A549 (cell line): ENCODE data around the gene POU3F3. TPM values are rescaled to one million over a fixed set of nuclear protein-coding genes. Genes with fewer than 3 reads are reported as not detected.

Source experiments
- ATAC-seq, 2 experiments: fragments of 200-7000 bp in 1 of 2; fragments of >200 bp in 1 of 2; cut with Nextera tagmentation in 1 of 2; cut with Tn5 transposase in 1 of 2; 3 replicates each; pipeline versions ENCODE4 v1.8.0 to v1.9.1; 2018 to 2020; ENCODE audit warnings: mild to moderate bottlenecking in 1 of 2, moderate library complexity in 1 of 2
- CTCF ChIA-PET: fragments of 300-600 bp; sonication (Branson Sonifier 250); formaldehyde crosslinking; extraction: SDS; loops from one replicate; lab custom pipeline; 2021; ENCODE audit warnings: antibody characterized with exemption, inconsistent platforms; lab: Yijun Ruan, JAX
- POLR2A ChIA-PET: fragments of 350-600 bp; formaldehyde crosslinking; extraction: SDS; loops from one replicate; lab custom pipeline; 2021; ENCODE audit warnings: antibody characterized with exemption, inconsistent platforms; lab: Yijun Ruan, JAX
- DNase-seq, 2 experiments: peaks; one replicate each; pipeline versions ENCODE4 v3.0.0 to v3.0.0-alpha.2; 2011 to 2016; ENCODE audit warnings: low read depth in 1 of 2, low spot score in 1 of 2
- FAIRE-seq: peaks from 2 replicates; lab custom pipeline; 2011; peaks lifted over from hg19 to GRCh38; lab: Jason Lieb, UNC
- H3K27ac ChIP-seq, 2 experiments: fragments of >200 bp; sonication (Bioruptor Twin); formaldehyde crosslinking; 3 replicates each; pipeline ENCODE4 v1.5.1; 2016 to 2017
- H3K4me1 ChIP-seq: fragments of >200 bp; sonication (Bioruptor Twin); formaldehyde crosslinking; 3 replicates; pipeline ENCODE4 v1.6.1; 2016
- H3K4me2 ChIP-seq: fragments of >200 bp; sonication (Bioruptor Twin); formaldehyde crosslinking; 3 replicates; pipeline ENCODE4 v1.6.1; 2016
- H3K4me3 ChIP-seq: fragments of >200 bp; sonication (Bioruptor Twin); formaldehyde crosslinking; 3 replicates; pipeline ENCODE4 v1.5.1; 2016
- H3K9me3 ChIP-seq: fragments of >200 bp; sonication (Bioruptor Twin); formaldehyde crosslinking; 3 replicates; pipeline ENCODE4 v1.6.1; 2016
- CBX2 ChIP-seq: fragments of 200-600 bp; sonication (generic); IDR thresholded peaks from 2 replicates; pipeline ENCODE4 v1.6.1; 2016; ENCODE audit warnings: low read depth, mild to moderate bottlenecking, borderline replicate concordance
- CBX8 ChIP-seq: fragments of 200-600 bp; sonication (generic); IDR thresholded peaks from 2 replicates; pipeline ENCODE4 v1.6.1; 2016
- CHD4 ChIP-seq: fragments of 200-600 bp; sonication (generic); IDR thresholded peaks from 2 replicates; pipeline ENCODE4 v1.6.1; 2016; ENCODE audit warnings: antibody characterized with exemption, mild to moderate bottlenecking, borderline replicate concordance
- EHMT2 ChIP-seq: fragments of 200-600 bp; sonication (generic); IDR thresholded peaks from 2 replicates; pipeline ENCODE4 v1.6.1; 2016; ENCODE audit warnings: antibody characterized with exemption, low read depth, mild to moderate bottlenecking, moderate library complexity
- FOSB ChIP-seq: fragments of 250-450 bp; sonication (Bioruptor Pico); IDR thresholded peaks from 2 replicates; pipeline ENCODE4 v1.5.0; 2020; ENCODE audit warnings: mild to moderate bottlenecking, moderate library complexity
- FOSL2 ChIP-seq, 2 experiments: fragments of 450-650 bp in 1 of 2; fragments of >200 bp in 1 of 2; sonication (Bioruptor Twin) in 1 of 2; formaldehyde crosslinking; IDR thresholded peaks; 2 replicates each; pipeline versions ENCODE4 v1.5.0 to v1.6.1; 2016 to 2020; ENCODE audit warnings: mild to moderate bottlenecking in 1 of 2, moderate library complexity in 1 of 2
- HDAC2 ChIP-seq: fragments of 200-600 bp; sonication (generic); IDR thresholded peaks from 2 replicates; pipeline ENCODE4 v1.6.1; 2016
- JUN ChIP-seq, 2 experiments: fragments of >200 bp; sonication (Bioruptor Twin); formaldehyde crosslinking; IDR thresholded peaks; 2 replicates in 1 of 2; 3 replicates in 1 of 2; pipeline ENCODE4 v1.6.1; 2016 to 2017
- MAFK ChIP-seq: fragments of 450-650 bp; IDR thresholded peaks from 2 replicates; pipeline ENCODE4 v1.6.1; 2014; ENCODE audit not compliant: partially characterized antibody
- MYC ChIP-seq: IDR thresholded peaks from 2 replicates; pipeline ENCODE4 v1.6.1; 2012; ENCODE audit warnings: mild to moderate bottlenecking, inconsistent platforms, low read length, improper control_type of control experiment, borderline replicate concordance
- NFE2L2 ChIP-seq: fragments of 150-350 bp; conservative IDR thresholded peaks from 2 replicates; pipeline ENCODE4 v1.6.1; 2014; ENCODE audit warnings: low read length
- POLR2A ChIP-seq: IDR thresholded peaks from 2 replicates; pipeline ENCODE4 v1.6.1; 2012; ENCODE audit warnings: mild to moderate bottlenecking, low read length
- RAD21 ChIP-seq, 2 experiments: fragments of >200 bp in 1 of 2; sonication (Bioruptor Twin) in 1 of 2; formaldehyde crosslinking in 1 of 2; IDR thresholded peaks in 1 of 2; conservative IDR thresholded peaks in 1 of 2; 2 replicates in 1 of 2; 3 replicates in 1 of 2; pipeline ENCODE4 v1.6.1; 2012 to 2018; ENCODE audit warnings: inconsistent platforms in 1 of 2
- RARB ChIP-seq: fragments of 250-450 bp; sonication (Bioruptor Pico); IDR thresholded peaks from 2 replicates; pipeline ENCODE4 v1.8.0; 2021; ENCODE audit warnings: mild to moderate bottlenecking, moderate library complexity
- ZC3H11A ChIP-seq: fragments of 450-650 bp; IDR thresholded peaks from 2 replicates; pipeline ENCODE4 v1.6.1; 2014; ENCODE audit warnings: antibody characterized with exemption, mild to moderate bottlenecking
- ZNF302 ChIP-seq: fragments of 250-450 bp; sonication (Bioruptor Pico); IDR thresholded peaks from 2 replicates; pipeline ENCODE4 v1.9.0; 2021; ENCODE audit warnings: inconsistent platforms, mild to moderate bottlenecking, moderate library complexity
- ZSCAN20 ChIP-seq: fragments of 250-450 bp; sonication (Bioruptor Pico); IDR thresholded peaks from 2 replicates; pipeline ENCODE4 v1.8.0; 2022; ENCODE audit warnings: mild to moderate bottlenecking, moderate library complexity
- WGBS: methylation state at CpG from one replicate; pipeline ENCODE4 v1.1.6; 2017; ENCODE audit errors: missing lambda C conversion rate; 5-methylcytosine and 5-hydroxymethylcytosine counted together
- polyA plus RNA-seq, 4 experiments: library from polyadenylated mRNA; depleted of rRNA in 3 of 4; stranded (reverse); fragments of >200 nt; fragmentation: RNase III in 1 of 4; extraction: RNeasy Plus Mini Kit Qiagen cat#74134 plus additional on column Dnase treatment in 1 of 4; gene quantifications; 2 replicates in 3 of 4; 3 replicates in 1 of 4; pipeline ENCODE4 v1.2.3, GENCODE V29; 2011 to 2017
- TF ChIP-seq, protein P1 (sequence below): IDR thresholded peaks from 2 replicates; pipeline ENCODE4 v1.6.1; 2012
- TF ChIP-seq, protein P2 (sequence below): fragments of 250-450 bp; sonication (Bioruptor Pico); IDR thresholded peaks from 2 replicates; pipeline ENCODE4 v1.5.0; 2020; ENCODE audit warnings: low read depth, mild to moderate bottlenecking, moderate library complexity
- TF ChIP-seq, protein P3 (sequence below): fragments of 250-450 bp; sonication (Bioruptor Pico); IDR thresholded peaks from 2 replicates; pipeline ENCODE4 v1.5.0; 2021; ENCODE audit warnings: mild to moderate bottlenecking, moderate library complexity, borderline replicate concordance
- TF ChIP-seq, protein P4 (sequence below): fragments of >200 bp; sonication (Bioruptor Twin); formaldehyde crosslinking; IDR thresholded peaks from 3 replicates; pipeline ENCODE4 v1.5.1; 2016
- TF ChIP-seq, protein P5 (sequence below): IDR thresholded peaks from 2 replicates; pipeline ENCODE4 v1.6.1; 2012
- TF ChIP-seq, protein P6 (sequence below): fragments of >200 bp; sonication (Bioruptor Twin); formaldehyde crosslinking; IDR thresholded peaks from 2 replicates; pipeline ENCODE4 v1.6.1; 2016

POU3F3 gene
- polyA plus RNA-seq, 2 of the 4 experiments (the other 2 are of a cell fraction) = 0.03 TPM; not detected in 1

DNA sequence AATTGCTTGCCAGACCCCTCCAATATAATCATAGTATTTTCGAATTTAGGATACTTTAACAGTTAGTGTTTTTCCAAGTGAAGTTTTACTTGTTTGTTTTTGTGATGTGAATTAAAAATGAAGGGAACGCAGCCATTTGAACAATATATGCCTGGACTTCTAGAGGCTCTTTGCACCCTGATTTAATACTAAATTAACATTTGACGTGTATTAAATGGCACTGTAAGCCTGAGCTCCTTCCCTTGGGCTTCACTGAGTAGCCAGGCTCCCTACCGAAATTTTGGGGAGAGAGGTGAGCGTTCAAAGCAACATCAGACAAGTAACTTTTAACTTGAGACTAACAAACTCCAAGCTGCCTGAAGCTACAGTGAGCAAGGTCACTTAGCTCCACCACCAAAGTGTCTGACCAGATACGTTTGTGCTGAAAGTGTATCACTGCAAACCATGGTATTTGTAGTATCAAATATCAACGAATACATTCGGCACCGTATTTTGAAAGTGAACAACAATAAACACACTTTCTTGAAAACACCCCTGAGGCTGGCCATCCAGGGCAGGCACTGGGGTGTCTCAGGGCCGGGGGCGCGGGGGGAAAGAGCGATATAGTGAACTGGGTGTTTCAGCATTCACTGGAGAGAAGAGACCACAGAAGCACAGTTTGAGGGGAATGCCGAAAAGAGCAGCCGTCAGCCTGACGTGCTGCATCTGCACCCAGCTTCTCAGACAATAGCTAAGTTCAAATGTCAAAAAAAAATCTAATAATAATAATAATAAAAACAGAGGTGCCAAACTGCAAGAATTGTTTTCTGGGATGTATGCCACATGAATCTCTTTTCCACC, 7.7 kb upstream of the POU3F3 start:
- Histone ChIP-seq H3K4me1 (no peaks in the 10 kb centered on the region), H3K9me3 (no peaks in the 10 kb centered on the region), H3K4me2 (no peak overlapping the region), H3K27ac (no peak overlapping the region), H3K4me3 (no peak overlapping the region)
- ChIA-PET CTCF (interaction anchor here (0.5 to 1.9 kb wide), 5 partner anchors 27 to 1689 kb away, joined by 3 to 6 read pairs (median 3); no protein-coding TSS in a partner anchor), POLR2A (no interaction called here)
- WGBS = 49% methylated on average over 16 of the region's 16 CpGs
- TF ChIP-seq HDAC2 = no peak
- TF ChIP-seq CBX8 = 0 out of 2 replicates have a peak, but pooled peaks have one; percentile 23
- FAIRE-seq (no peak), ATAC-seq (no peak), DNase-seq (no peak)

DNA sequence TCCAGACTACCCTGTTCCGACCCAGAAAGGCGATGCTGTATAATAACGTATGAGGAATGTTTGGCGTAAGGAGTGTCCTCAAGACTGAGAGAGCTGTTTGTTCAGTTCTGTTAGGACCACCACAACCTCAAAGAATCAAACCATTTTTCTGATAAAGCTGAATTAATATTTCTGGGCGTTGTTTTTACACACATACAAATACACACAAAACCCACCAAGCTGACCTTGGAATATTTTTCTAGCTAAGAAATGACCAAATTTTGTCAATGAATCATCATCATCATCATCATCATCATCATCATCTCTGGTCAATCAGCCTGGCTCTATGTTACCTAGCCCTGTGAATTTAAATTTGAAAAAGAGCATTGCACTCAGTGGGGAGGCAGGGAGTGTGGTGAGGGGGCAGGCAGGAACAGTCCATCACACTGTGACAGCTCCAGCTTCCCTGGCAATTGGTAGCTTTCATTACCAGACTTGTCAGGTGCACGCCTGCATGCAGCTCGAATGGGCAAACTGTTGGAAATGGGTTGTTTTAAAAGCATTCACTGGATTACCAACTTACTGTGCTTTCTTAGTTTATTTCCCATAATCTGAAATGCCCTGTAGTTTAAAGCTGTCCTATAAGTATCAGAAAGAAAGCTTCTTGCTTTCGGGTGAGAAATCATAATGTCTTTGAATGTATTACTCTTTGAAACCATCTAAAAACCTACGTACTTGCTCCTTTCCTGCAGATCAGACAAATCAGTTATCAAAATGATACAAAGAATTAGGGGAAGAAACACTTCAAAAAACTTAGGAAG, 6.9 kb upstream of the POU3F3 start:
- no peak overlapping the region for H3K4me3 ChIP-seq
- TF ChIP-seq JUN (IDR thresholded peaks at IDR 0.05) = no peak
- TF ChIP-seq, protein P1, sequence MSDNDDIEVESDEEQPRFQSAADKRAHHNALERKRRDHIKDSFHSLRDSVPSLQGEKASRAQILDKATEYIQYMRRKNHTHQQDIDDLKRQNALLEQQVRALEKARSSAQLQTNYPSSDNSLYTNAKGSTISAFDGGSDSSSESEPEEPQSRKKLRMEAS = no peak
- TF ChIP-seq MYC = no peak
- TF ChIP-seq FOSL2 (IDR thresholded peaks at IDR 0.05) = no peak
- no peak for TF ChIP-seq FOSL2 (CRISPR knock-in tag; IDR thresholded peaks at IDR 0.05)
- TF ChIP-seq RAD21 (conservative IDR thresholded peaks at IDR 0.05 in 1 of 2, IDR thresholded peaks at IDR 0.05 in 1 of 2) = no peak
- TF ChIP-seq ZSCAN20 = no peak
- no peak for TF ChIP-seq FOSB (CRISPR knock-in tag)
- no peak for TF ChIP-seq ZC3H11A
- TF ChIP-seq RARB (CRISPR knock-in tag) = no peak
- TF ChIP-seq, protein P2, sequence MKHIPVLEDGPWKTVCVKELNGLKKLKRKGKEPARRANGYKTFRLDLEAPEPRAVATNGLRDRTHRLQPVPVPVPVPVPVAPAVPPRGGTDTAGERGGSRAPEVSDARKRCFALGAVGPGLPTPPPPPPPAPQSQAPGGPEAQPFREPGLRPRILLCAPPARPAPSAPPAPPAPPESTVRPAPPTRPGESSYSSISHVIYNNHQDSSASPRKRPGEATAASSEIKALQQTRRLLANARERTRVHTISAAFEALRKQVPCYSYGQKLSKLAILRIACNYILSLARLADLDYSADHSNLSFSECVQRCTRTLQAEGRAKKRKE = no peak
- no peak for TF ChIP-seq POLR2A
- no peak overlapping the region for H3K27ac ChIP-seq
- no peaks in the 10 kb centered on the region for H3K9me3 ChIP-seq
- ATAC-seq = no peak
- no peaks in the 10 kb centered on the region for H3K4me1 ChIP-seq
- POLR2A ChIA-PET = no interaction called here
- FAIRE-seq = no peak
- CTCF ChIA-PET = interaction anchor here (0.9 to 1.9 kb wide), 4 partner anchors 27 to 1685 kb away, joined by 3 to 6 read pairs (median 4); no protein-coding TSS in a partner anchor
- 54% methylated on average over 9 of the region's 9 CpGs for WGBS
- no peak for DNase-seq
- H3K4me2 ChIP-seq = no peak overlapping the region

DNA sequence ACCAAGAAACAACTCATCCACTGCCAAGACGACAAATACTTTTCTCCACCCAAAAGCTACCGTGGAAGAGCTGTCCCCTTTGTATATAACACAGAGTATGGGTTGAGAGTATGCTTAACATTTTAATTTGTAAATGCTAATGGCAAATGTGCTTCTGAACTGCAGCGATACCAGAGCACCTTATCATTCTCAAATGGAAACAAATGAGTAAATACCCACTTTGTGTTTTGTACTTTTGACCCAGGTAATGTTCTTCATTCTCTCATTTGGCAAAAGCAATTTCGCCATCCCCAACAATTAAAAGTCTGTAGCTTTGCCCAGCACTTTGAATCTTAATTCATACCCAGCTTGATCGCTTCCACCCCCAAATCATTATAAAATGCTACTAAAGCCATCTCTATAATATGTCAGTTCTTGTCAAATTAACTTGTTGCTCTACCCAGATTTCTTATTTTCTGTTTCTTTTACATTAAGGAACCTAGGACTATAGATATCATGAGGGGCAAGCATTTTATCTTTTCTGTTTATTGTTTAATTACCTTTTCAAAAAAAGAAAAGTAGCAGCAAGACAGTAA, 6.2 kb upstream of the POU3F3 start:
- 25% methylated on average over 5 of the region's 5 CpGs for WGBS
- ChIA-PET CTCF (interaction anchor here (0.7 to 3.0 kb wide), 5 partner anchors 16 to 1686 kb away, joined by 3 to 18 read pairs (median 6); no protein-coding TSS in a partner anchor), POLR2A (no interaction called here)
- no peak overlapping the region for H3K27ac ChIP-seq
- no peak overlapping the region for H3K4me3 ChIP-seq
- H3K4me1 ChIP-seq = no peaks in the 10 kb centered on the region
- H3K9me3 ChIP-seq = no peaks in the 10 kb centered on the region
- no peak for TF ChIP-seq CHD4
- no peak for TF ChIP-seq MAFK
- TF ChIP-seq, protein P3, sequence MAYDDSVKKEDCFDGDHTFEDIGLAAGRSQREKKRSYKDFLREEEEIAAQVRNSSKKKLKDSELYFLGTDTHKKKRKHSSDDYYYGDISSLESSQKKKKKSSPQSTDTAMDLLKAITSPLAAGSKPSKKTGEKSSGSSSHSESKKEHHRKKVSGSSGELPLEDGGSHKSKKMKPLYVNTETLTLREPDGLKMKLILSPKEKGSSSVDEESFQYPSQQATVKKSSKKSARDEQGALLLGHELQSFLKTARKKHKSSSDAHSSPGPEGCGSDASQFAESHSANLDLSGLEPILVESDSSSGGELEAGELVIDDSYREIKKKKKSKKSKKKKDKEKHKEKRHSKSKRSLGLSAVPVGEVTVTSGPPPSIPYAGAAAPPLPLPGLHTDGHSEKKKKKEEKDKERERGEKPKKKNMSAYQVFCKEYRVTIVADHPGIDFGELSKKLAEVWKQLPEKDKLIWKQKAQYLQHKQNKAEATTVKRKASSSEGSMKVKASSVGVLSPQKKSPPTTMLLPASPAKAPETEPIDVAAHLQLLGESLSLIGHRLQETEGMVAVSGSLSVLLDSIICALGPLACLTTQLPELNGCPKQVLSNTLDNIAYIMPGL (CRISPR knock-in tag) = no peak
- no peak for TF ChIP-seq EHMT2
- no peak for TF ChIP-seq CBX2
- TF ChIP-seq ZNF302 (CRISPR knock-in tag) = no peak
- TF ChIP-seq, protein P4, sequence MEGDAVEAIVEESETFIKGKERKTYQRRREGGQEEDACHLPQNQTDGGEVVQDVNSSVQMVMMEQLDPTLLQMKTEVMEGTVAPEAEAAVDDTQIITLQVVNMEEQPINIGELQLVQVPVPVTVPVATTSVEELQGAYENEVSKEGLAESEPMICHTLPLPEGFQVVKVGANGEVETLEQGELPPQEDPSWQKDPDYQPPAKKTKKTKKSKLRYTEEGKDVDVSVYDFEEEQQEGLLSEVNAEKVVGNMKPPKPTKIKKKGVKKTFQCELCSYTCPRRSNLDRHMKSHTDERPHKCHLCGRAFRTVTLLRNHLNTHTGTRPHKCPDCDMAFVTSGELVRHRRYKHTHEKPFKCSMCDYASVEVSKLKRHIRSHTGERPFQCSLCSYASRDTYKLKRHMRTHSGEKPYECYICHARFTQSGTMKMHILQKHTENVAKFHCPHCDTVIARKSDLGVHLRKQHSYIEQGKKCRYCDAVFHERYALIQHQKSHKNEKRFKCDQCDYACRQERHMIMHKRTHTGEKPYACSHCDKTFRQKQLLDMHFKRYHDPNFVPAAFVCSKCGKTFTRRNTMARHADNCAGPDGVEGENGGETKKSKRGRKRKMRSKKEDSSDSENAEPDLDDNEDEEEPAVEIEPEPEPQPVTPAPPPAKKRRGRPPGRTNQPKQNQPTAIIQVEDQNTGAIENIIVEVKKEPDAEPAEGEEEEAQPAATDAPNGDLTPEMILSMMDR = no peak
- TF ChIP-seq, protein P5, sequence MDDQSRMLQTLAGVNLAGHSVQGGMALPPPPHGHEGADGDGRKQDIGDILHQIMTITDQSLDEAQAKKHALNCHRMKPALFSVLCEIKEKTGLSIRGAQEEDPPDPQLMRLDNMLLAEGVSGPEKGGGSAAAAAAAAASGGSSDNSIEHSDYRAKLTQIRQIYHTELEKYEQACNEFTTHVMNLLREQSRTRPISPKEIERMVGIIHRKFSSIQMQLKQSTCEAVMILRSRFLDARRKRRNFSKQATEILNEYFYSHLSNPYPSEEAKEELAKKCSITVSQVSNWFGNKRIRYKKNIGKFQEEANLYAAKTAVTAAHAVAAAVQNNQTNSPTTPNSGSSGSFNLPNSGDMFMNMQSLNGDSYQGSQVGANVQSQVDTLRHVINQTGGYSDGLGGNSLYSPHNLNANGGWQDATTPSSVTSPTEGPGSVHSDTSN = no peak
- no peak for TF ChIP-seq NFE2L2
- TF ChIP-seq, protein P6, sequence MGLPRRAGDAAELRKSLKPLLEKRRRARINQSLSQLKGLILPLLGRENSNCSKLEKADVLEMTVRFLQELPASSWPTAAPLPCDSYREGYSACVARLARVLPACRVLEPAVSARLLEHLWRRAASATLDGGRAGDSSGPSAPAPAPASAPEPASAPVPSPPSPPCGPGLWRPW = no peak
- no peak for TF ChIP-seq JUN (IDR thresholded peaks at IDR 0.05)
- ATAC-seq (no peak), DNase-seq (no peak), FAIRE-seq (no peak)
- no peak overlapping the region for H3K4me2 ChIP-seq
